HuH-7 (cell line): Measurements from ENCODE around the gene GARIN1A.
"Not testable (repeated sequence)": the region's sequence is repeated elsewhere in the genome, so short reads cannot be mapped to it uniquely, and the experiment has no call there.

ENCODE experiments used
- DNase-seq: peaks from one replicate; pipeline ENCODE4 v3.0.0; 2011; ENCODE audit warnings: low spot score

The GARIN1A gene

GRCh38 chr7:128671992-128672391 is at the start of gene GARIN1A:
GARIN1A (plus strand) TSS chr7:128672292; CDS start chr7:128672398, 106 bp downstream.
- DNase-seq, result no peak

- DNase-seq, result not testable (repeated sequence)
Measured at GRCh38 chr7:128627124-128627523, 45.0 kb upstream of the GARIN1A start.

GRCh38 chr7:128633915-128634314 is 38.2 kb upstream of the GARIN1A start:
- not testable (repeated sequence) for DNase-seq

- DNase-seq, result not testable (repeated sequence)
Measured at GRCh38 chr7:128645206-128645605, 26.9 kb upstream of the GARIN1A start.

- not testable (repeated sequence) for DNase-seq
Measured at GRCh38 chr7:128645844-128646243, 26.2 kb upstream of the GARIN1A start.

- not testable (repeated sequence) for DNase-seq
Measured at GRCh38 chr7:128646877-128647276, 25.2 kb upstream of the GARIN1A start.

GRCh38 chr7:128651096-128651495 is 21.0 kb upstream of the GARIN1A start:
- DNase-seq, result not testable (repeated sequence)

GRCh38 chr7:128652606-128653005 is 19.5 kb upstream of the GARIN1A start:
- not testable (repeated sequence) for DNase-seq

- DNase-seq, result not testable (repeated sequence)
Measured at GRCh38 chr7:128653197-128653596, 18.9 kb upstream of the GARIN1A start.

GRCh38 chr7:128654080-128654479 is 18.0 kb upstream of the GARIN1A start:
- not testable (repeated sequence) for DNase-seq

- not testable (repeated sequence) for DNase-seq
Measured at GRCh38 chr7:128654501-128654900, 17.6 kb upstream of the GARIN1A start.

GRCh38 chr7:128658428-128658827 is 13.7 kb upstream of the GARIN1A start:
- DNase-seq, result not testable (repeated sequence)

- no peak for DNase-seq
Measured at GRCh38 chr7:128660596-128660995, 11.5 kb upstream of the GARIN1A start.

GRCh38 chr7:128661446-128661845 is 10.6 kb upstream of the GARIN1A start:
- no peak for DNase-seq

GRCh38 chr7:128662091-128662490 is 10.0 kb upstream of the GARIN1A start:
- no peak for DNase-seq

- DNase-seq, result not testable (repeated sequence)
Measured at GRCh38 chr7:128663223-128663622, 8.9 kb upstream of the GARIN1A start.

- no peak for DNase-seq
Measured at GRCh38 chr7:128665057-128665456, 7.0 kb upstream of the GARIN1A start.

GRCh38 chr7:128666200-128666599 is 5.9 kb upstream of the GARIN1A start:
- DNase-seq, result peak; percentile 41

GRCh38 chr7:128672927-128673517 is 930 bp downstream of the GARIN1A start:
- DNase-seq, result peak; percentile 39

- DNase-seq, result no peak
Measured at GRCh38 chr7:128673571-128673970, 1.5 kb downstream of the GARIN1A start.

GRCh38 chr7:128676665-128677064 is 4.6 kb downstream of the GARIN1A start:
- DNase-seq, result no peak

GRCh38 chr7:128679920-128680319 is 7.8 kb downstream of the GARIN1A start:
- no peak for DNase-seq

GRCh38 chr7:128681794-128682537 is 9.9 kb downstream of the GARIN1A start:
- DNase-seq, result no peak
